Measurements from ENCODE around the gene ATP1B1.

- TF ChIP-seq POLR2A (IDR thresholded peaks at IDR 0.05; ENCODE audit: low read length) (no peak), GATA1 (IDR thresholded peaks at IDR 0.05; ENCODE audit: low read depth, low read length) (no peak)
These were observed 14.8 kb downstream of the ATP1B1 start for GRCh38 chr1:169121146-169121923.

All from erythroblast (primary cell).